ENCODE data around the gene ADGRF3.
"Not testable (repeated sequence)": the region's sequence is repeated elsewhere in the genome, so short reads cannot be mapped to it uniquely, and the experiment has no call there.

DNA sequence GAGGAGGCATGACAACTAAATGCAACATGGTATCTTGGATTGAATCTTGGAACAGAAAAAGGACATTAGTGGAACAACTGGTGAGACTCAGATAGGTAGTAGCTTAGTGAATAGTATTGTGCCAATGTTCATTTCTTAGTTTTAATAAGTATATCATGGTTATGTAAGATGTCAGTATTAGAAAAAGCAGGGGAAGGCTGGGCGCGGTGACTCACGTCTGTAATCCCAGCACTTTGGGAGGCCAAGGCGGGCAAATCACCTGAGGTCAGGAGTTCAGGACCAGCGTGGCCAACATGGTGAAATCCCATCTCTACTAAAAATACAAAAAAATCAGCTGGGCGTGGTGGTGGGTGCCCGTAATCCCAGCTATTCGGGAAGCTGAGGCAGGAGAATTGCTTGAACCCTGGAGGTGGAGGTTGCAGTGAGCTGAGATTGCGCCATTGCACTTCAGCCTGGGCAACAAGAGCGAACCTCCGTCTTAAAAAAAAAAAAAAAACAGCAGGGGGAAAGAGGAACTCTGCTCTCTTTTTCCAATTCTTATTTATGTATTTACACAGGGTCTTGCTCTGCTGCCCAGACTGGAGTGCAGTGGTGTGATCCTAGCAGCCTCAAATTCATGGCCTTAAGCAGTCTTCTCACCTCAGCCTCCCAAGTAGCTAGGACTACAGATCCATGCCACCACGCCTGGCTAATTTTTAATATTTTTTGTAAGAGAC is 77.8 kb downstream of the ADGRF3 start:
- TF ChIP-seq, protein P1, sequence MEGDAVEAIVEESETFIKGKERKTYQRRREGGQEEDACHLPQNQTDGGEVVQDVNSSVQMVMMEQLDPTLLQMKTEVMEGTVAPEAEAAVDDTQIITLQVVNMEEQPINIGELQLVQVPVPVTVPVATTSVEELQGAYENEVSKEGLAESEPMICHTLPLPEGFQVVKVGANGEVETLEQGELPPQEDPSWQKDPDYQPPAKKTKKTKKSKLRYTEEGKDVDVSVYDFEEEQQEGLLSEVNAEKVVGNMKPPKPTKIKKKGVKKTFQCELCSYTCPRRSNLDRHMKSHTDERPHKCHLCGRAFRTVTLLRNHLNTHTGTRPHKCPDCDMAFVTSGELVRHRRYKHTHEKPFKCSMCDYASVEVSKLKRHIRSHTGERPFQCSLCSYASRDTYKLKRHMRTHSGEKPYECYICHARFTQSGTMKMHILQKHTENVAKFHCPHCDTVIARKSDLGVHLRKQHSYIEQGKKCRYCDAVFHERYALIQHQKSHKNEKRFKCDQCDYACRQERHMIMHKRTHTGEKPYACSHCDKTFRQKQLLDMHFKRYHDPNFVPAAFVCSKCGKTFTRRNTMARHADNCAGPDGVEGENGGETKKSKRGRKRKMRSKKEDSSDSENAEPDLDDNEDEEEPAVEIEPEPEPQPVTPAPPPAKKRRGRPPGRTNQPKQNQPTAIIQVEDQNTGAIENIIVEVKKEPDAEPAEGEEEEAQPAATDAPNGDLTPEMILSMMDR (IDR thresholded peaks at IDR 0.05), result not testable (repeated sequence)
- not testable (repeated sequence) for TF ChIP-seq POLR2A (IDR thresholded peaks at IDR 0.05)

All from uterus (tissue), 2 donors.